ENCODE data around the gene ZNF625. TPM values are rescaled to one million over a fixed set of nuclear protein-coding genes. Genes with fewer than 3 reads are reported as not detected.

The ZNF625 gene
- 1.7 TPM for polyA plus RNA-seq (2012; ENCODE audit: low read depth, missing spikeins)

DNA sequence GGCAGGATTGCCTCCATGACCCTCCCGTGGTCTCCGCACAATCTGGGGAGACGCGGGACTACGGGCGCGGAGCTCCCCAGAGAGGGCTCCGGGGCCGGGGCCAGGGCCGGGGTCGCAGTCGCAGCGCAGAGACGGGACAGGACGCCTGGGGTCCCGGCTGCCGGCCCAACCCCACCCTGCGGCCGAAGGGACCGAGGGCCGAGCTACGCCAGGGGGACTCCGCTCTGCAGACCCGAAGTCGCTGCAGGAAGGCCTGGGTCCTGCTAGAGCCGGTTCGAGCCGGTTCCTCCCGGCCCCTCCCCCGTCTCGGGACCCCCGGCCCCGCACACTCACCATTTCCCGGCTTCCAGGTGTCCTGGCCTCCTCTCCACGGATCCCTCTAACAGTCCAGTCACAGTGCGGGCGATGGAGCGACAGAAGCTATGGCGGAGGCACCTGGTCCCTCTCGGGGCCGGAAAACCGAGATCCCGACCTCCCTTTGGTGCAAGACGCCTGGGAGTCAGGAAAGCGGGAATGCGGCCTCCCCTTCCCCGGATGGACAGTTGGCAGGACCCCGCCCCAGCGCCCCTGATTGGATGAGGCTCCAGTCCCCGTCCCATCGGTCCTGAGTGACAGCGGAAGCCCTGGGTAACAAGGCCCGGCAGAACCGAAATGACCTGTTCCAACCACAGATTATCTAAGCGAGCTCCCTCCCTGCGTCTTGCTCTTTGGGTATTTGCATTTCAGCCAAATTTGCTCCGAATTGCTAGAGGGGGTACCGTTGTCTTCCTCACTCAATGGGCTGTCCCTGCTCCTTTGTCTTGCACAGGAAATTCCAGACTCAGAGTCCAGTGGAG lies at the start of gene ZNF625:
TSS of gene ZNF625 (minus strand) at position 512 of the 836 bp plus-strand sequence. CDS start at position 336, 176 bp downstream.
- TF ChIP-seq POU2F2 (IDR thresholded peaks at IDR 0.05; ENCODE audit: low read depth, low read length) = peak; percentile 86
- no peak for TF ChIP-seq POLR2AphosphoS5 (IDR thresholded peaks at IDR 0.05; ENCODE audit: low read depth, low read length)
- TF ChIP-seq SPI1 (IDR thresholded peaks at IDR 0.05; ENCODE audit: low read depth, low read length) = 0 out of 2 replicates have a peak, but pooled peaks have one; percentile 1
- FAIRE-seq (peak; percentile 94), DNase-seq (ENCODE audit: insufficient read length, low spot score) (peak; percentile 72)

DNA sequence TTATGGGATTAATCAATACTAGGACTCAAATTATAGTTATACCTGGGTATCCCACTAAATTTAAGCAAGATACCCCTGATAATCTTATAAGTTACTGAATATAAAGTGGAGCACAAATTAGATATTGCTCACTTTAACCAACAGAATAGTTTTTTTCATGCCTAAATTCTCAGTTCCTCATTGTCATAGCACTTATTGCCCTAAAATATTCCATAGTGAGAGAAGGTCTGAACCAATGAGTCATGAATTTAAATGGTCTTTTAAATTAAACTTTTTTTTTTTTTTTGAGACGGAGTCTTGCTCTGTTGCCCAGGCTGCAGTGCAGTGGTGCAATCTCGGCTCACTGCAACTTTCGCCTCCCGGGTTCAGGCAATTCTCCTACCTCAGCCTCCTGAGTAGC lies 48.8 kb upstream of the ZNF625 start:
- DNase-seq (ENCODE audit: insufficient read length, low spot score) (no peak), FAIRE-seq (no peak)
- TF ChIP-seq POLR2A (IDR thresholded peaks at IDR 0.05; ENCODE audit: low read depth, low read length) = no peak
- TF ChIP-seq TAF1 (IDR thresholded peaks at IDR 0.05; ENCODE audit: low read depth, low read length) = no peak
- 0 out of 2 replicates have a peak, but pooled peaks have one; percentile 28 for TF ChIP-seq SPI1 (IDR thresholded peaks at IDR 0.05; ENCODE audit: low read depth, low read length)

DNA sequence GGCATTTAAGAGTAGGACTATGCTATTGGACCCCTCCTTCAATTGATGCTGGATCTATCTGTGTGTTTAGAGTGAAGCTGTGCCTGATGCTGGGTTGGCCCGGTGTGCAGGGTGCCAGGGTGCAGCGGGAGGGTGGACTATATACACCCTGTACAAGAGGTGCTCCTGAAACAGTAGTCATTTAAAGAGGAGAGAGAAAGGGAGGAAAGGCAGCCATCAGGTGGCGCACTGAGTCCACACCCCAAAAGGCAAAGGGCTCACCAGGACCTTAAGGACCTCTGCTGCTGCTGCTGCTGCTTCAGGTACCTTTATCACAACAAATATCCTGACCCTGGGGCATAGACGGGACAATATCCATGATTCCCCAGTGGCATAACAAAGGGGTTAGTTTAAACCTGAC lies 45.7 kb upstream of the ZNF625 start:
- FAIRE-seq = peak; percentile 41
- no peak for DNase-seq (ENCODE audit: insufficient read length, low spot score)
- no peak for TF ChIP-seq POLR2AphosphoS5 (IDR thresholded peaks at IDR 0.05; ENCODE audit: low read depth, low read length)
- TF ChIP-seq POLR2A (IDR thresholded peaks at IDR 0.05; ENCODE audit: low read depth, low read length) = no peak
- TF ChIP-seq TAF1 (IDR thresholded peaks at IDR 0.05; ENCODE audit: low read depth, low read length) = no peak
- TF ChIP-seq POU2F2 (IDR thresholded peaks at IDR 0.05; ENCODE audit: low read depth, low read length) = no peak
- TF ChIP-seq SPI1 (IDR thresholded peaks at IDR 0.05; ENCODE audit: low read depth, low read length) = no peak
- TF ChIP-seq PAX5 (IDR thresholded peaks at IDR 0.05; ENCODE audit: insufficient read depth, low read length, severe bottlenecking) = no peak

DNA sequence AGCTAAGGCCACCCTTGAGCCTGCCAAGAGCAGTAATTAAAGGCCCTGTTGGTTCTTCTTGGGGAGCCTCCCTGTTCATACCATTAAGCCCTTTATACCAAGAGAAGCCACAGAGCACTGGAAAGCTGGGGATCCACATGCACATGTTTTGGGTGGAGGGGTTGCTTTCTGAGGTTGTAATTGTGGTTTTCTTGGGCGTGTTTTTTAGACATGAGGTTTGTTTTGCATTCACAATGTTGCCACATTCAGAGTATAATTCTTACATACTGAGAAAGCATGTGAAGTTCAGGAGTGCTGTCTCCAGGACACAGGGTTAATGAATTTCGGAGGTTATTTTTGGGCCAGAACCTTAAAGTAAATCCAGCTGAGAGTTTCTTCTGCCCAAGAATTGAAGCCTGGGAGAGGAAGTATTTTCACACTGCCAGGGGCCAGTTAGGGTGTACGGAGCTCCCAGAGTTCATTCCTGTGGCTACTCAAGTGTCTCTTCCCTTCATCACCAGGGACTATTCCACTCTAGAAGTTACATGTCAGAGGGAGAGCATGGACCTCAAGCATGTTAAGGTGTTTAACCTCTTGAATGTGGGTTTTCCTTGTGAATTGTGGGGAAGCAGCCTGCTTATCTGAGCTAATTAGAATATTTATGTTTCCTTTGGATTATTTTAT lies 43.4 kb upstream of the ZNF625 start:
- DNase-seq (ENCODE audit: insufficient read length, low spot score) = no peak
- FAIRE-seq = no peak
- TF ChIP-seq TAF1 (IDR thresholded peaks at IDR 0.05; ENCODE audit: low read depth, low read length) (no peak), POU2F2 (IDR thresholded peaks at IDR 0.05; ENCODE audit: low read depth, low read length) (no peak)

DNA sequence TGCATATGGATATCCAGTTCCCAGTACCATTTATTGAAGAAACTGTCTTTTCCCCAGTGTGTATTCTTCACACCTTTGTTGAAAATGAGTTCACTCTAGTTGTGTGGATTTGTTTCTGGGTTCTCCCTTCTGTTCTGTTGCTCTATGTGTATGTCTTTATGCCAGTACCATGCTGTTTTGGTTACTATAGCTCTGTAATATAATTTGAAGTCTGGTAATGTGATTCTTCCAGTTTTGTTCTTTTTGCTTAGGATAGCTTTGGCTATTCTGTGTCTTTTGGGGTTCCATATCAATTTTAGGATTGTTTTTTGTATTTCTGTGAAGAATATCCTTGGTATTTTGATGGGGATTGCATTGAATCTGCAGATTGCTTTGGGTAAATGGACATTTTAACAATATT lies 41.6 kb upstream of the ZNF625 start:
- DNase-seq (ENCODE audit: insufficient read length, low spot score) (no peak), FAIRE-seq (no peak)
- TF ChIP-seq SPI1 (IDR thresholded peaks at IDR 0.05; ENCODE audit: low read depth, low read length) = no peak
- TF ChIP-seq PAX5 (IDR thresholded peaks at IDR 0.05; ENCODE audit: insufficient read depth, low read length, severe bottlenecking) = no peak
- no peak for TF ChIP-seq POLR2A (IDR thresholded peaks at IDR 0.05; ENCODE audit: low read depth, low read length)
- TF ChIP-seq TAF1 (IDR thresholded peaks at IDR 0.05; ENCODE audit: low read depth, low read length) = no peak
- TF ChIP-seq POU2F2 (IDR thresholded peaks at IDR 0.05; ENCODE audit: low read depth, low read length) = no peak
- TF ChIP-seq POLR2AphosphoS5 (IDR thresholded peaks at IDR 0.05; ENCODE audit: low read depth, low read length) = no peak

DNA sequence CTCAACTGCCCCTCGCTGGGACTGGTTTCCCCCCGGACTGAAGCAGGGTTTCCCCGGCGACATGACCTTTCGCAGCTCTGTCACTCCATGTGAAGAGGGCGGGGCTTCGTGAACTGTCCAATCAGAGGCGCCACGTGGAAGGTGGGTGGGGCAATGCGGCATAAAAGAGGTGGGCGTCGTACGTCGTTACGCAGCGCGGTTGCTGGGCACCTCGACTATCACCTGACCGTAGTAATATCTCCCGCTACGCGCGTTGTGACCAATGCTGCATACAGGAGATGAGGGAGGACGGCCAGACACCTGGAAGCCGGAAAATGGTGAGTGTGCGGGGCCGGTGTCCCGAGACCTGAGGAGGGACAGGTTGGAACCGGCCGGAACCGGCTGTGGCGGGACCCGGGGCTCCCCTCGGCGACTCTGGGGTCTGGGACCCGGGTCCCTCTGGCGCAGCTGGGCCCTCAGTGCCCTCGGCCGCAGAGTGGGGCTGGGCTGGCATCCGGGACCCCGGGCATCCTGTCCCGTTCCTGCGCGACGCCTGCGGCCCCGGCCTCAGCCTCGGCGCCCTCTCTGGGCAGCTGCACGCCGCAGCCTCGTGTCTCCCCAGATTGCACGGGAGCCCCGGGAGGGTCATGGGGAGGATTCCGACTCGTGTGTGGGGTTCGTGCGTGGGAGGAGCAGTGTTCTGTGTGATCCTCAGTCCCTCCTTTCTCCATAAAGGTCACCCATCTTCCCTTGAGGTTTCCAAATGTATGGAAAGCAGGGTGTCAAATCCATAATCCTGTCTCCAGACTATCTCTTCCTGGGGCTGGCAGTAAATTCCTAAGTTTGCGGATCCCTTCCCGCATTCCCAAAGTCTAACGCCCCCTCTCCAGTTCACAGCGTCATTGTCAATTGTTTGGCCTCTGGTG lies 38.5 kb upstream of the ZNF625 start:
- DNase-seq (ENCODE audit: insufficient read length, low spot score) = no peak
- FAIRE-seq = no peak
- no peak for TF ChIP-seq PAX5 (IDR thresholded peaks at IDR 0.05; ENCODE audit: insufficient read depth, low read length, severe bottlenecking)

DNA sequence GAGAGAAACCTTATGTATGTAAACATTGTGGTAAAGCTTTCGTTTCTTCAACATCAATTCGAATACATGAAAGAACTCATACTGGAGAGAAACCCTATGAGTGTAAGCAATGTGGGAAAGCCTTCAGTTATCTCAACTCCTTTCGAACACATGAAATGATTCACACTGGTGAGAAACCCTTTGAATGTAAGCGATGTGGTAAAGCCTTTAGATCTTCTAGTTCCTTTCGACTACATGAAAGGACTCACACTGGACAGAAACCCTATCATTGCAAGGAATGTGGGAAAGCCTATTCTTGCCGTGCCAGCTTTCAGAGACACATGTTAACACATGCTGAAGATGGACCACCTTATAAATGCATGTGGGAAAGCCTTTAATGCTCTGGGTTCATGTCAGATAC lies 31.1 kb upstream of the ZNF625 start:
- FAIRE-seq = no peak

DNA sequence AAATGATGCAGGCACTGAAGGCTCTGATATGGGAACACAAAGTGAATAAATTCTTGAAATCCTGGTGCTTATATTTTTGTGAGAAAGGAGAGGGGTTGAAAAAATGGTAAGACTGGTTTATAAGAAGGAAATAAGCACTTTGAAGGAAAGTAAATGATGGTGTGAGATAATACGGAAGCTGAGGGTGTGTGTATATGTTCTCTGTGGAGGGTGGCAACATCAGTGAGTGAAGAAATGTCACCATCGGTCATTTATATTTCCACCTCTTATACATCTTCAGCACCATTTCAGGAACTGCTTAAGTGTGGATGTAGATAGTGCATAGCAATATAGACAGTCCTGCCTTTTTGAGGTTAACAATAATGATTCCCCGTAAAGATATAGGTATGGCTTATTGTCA lies 23.8 kb upstream of the ZNF625 start:
- no peak for DNase-seq (ENCODE audit: insufficient read length, low spot score)
- FAIRE-seq = no peak
- TF ChIP-seq SPI1 (IDR thresholded peaks at IDR 0.05; ENCODE audit: low read depth, low read length) = no peak
- no peak for TF ChIP-seq POLR2AphosphoS5 (IDR thresholded peaks at IDR 0.05; ENCODE audit: low read depth, low read length)
- no peak for TF ChIP-seq TAF1 (IDR thresholded peaks at IDR 0.05; ENCODE audit: low read depth, low read length)
- no peak for TF ChIP-seq PAX5 (IDR thresholded peaks at IDR 0.05; ENCODE audit: insufficient read depth, low read length, severe bottlenecking)
- no peak for TF ChIP-seq POLR2A (IDR thresholded peaks at IDR 0.05; ENCODE audit: low read depth, low read length)
- TF ChIP-seq POU2F2 (IDR thresholded peaks at IDR 0.05; ENCODE audit: low read depth, low read length) = no peak

More for the DNA sequence above, 31.1 kb upstream of the ZNF625 start:
- no peak for DNase-seq (ENCODE audit: insufficient read length, low spot score)
- TF ChIP-seq POLR2AphosphoS5 (IDR thresholded peaks at IDR 0.05; ENCODE audit: low read depth, low read length) (no peak), PAX5 (IDR thresholded peaks at IDR 0.05; ENCODE audit: insufficient read depth, low read length, severe bottlenecking) (no peak), TAF1 (IDR thresholded peaks at IDR 0.05; ENCODE audit: low read depth, low read length) (no peak), SPI1 (IDR thresholded peaks at IDR 0.05; ENCODE audit: low read depth, low read length) (no peak), POU2F2 (IDR thresholded peaks at IDR 0.05; ENCODE audit: low read depth, low read length) (no peak), POLR2A (IDR thresholded peaks at IDR 0.05; ENCODE audit: low read depth, low read length) (no peak)

DNA sequence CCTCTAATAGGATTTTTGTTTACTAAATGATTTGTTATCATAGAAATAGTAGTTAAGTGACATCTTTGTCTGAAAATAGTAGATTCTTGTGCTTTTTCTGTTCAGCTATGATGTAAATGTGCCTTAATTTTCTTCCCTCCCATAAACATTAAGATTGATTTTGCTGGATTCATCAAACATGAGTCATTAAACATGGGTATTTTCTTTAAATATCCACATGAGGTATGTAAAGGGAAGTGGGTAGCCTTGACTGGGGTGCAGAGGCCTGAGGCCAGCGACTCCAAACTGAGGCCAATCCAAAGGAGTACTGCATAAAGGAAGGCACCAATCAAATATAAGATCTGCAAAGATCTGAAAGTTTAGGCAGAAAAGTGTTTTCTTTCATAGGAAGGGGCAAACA lies 10.1 kb upstream of the ZNF625 start:
- FAIRE-seq = no peak
- no peak for DNase-seq (ENCODE audit: insufficient read length, low spot score)
- TF ChIP-seq TAF1 (IDR thresholded peaks at IDR 0.05; ENCODE audit: low read depth, low read length) (no peak), SPI1 (IDR thresholded peaks at IDR 0.05; ENCODE audit: low read depth, low read length) (0 out of 2 replicates have a peak, but pooled peaks have one; percentile 2)
